DMS114 treated with DMSO at 0.1 percent for 48 hours (cell line): ENCODE measurements around the gene SNX17.

ENCODE experiments used
- DNase-seq: peaks from one replicate; lab custom pipeline; 2025; ENCODE audit not compliant: unreplicated experiment; lab: John Stamatoyannopoulos, UW

SNX17 gene

DNA sequence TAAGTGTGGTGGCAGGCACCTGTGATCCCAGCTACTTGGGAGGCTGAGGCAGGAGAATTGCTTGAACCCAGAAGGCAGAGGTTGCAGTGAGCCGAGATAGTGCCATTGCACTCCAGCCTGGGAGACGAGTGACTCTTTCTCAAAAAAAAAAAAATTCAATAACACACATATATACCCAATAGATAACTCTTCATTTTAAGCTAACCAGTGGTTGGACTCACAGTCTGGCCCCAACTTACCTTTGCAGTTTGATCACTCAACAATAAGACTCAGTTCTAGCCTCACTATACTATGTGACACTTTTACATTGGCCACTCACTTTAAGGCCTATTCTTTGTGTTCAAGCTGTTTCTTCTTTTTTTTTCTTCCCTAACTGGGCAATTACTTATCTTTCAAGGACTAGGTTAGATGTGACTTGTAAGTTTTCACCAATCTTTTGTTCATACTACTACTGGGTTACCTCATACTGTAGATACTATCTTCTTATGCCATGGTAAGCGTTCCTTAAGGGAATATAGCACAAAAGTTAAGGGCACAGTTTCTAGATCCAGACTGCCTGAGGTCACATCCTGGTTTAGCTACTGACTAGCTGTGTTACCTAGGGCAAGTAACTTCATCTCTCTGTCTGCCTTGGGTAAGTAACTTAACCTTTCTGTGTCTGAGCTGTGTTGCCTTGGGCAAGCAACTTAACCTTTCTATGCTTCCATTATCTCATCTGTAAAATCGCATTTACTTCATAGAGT, 7.6 kb upstream of the SNX17 start:
- DNase-seq, result no peak

GRCh38 chr2:27363933-27364332, 6.5 kb upstream of the SNX17 start:
- no peak for DNase-seq

DNA sequence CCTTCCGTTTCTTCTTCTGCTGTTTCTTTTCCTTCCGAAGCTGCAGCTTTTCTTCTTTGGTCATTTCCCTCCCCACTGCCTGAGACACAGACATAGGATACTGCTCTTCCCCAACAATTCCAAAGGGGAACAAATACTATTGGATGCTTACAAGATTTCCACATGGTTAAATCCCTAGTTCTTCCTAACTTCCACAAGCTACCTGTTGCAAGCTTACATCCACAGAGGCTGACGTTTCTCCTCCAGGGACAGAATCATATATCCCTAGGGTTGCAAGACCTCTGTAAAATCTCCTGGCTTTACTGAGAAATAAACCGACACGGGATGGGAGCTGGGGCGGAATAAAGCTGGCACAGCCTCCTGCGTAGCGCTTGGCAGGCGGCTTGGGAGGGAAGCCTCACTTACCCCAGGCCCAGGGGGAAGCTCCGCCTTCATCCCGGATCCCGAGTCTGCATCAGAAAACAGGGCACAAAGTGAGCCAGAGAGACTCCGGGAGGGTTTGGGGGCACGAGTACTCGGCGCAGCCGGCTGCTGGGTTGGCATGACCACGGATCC, 868 bp upstream of the SNX17 start:
- DNase-seq, result no peak

DNA sequence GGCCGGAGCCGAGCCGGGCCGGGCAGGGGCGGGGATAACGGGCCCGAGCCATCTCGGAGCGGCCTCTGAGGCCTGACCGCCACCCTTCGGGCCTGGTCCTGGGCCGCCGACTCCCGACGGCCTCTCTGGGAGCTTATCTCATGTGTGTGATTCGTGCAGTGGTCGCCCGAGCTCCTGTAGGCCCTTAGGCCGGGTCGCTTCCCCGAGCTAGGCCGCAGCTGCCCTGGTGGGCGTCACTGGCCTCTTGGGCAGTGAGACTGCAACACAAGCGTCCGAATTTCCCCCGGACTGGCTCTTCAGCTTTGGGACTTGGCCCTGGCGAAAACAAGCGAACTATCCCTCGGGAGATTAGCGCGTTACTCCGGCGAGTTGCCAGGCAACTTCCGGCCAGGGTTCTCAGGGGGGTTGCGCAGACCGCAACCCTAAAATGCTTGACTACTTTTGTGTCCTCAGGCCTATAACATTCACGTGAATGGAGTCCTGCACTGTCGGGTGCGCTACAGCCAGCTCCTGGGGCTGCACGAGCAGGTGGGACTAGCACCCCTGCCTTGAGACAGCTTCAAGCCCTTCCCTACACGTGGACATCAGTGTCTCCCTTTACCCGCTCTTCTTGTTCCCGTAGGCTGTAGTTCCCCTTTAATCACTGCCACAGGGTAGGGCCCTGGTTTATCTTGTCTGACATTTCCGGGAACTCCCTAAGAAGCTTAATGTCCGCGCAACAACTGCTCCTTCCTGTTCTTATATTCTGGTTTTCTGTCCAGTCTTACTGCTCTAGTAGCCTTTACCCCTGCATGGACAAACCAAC, 602 bp downstream of the SNX17 start:
- DNase-seq, result no peak

GRCh38 chr2:27372937-27373336, 2.5 kb downstream of the SNX17 start:
- DNase-seq, result no peak

- DNase-seq, result no peak
Measured at GRCh38 chr2:27373567-27373966, 3.2 kb downstream of the SNX17 start.

DNA sequence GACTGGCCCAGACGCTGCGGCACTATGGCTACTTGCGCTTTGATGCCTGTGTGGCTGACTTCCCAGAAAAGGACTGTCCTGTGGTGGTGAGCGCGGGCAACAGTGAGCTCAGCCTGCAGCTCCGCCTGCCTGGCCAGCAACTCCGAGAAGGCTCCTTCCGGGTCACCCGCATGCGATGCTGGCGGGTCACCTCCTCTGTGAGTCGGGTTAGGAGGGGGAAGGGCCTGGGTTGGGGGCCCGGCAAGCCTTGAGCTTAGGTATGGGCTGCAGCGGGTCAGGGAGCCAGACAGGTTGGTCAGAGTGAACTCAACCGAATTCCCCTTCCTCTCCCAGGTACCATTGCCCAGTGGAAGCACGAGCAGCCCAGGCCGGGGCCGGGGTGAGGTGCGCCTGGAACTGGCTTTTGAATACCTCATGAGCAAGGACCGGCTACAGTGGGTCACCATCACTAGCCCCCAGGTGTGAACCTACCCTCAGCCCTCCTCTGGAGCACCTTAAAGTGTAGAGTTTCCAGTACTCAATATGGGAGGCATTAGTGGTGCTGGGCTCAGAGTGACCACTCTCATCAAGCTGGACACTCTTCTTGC, 5.2 kb downstream of the SNX17 start:
- no peak for DNase-seq

DNA sequence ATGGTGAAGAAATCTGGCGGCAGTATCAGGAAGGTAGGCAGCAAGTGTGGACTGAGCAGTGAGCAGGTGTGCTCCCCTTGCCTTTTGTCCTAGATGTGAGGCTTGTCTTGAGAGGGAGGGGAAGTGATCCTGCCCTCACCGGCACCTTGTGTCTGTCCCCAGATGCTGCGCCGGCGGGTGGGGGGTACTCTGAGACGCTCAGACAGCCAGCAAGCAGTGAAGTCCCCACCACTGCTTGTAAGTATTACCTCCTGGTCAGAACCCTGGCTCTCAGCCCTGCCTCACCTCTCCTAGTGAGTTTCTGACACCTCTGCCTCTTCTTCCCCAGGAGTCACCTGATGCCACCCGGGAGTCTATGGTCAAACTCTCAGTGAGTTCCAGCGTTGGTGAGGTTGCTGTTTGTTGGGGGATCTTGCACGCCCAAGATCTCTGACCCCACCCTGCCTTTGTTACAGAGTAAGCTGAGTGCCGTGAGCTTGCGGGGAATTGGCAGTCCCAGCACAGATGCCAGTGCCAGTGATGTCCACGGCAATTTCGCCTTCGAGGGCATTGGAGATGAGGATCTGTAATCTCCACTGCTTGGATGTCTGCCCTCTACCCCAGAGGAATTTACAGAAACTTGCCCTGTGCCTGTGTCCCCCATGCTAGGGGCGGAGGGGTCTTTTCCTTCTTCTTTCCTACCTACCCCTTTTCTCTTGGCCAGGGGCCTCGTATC, 5.9 kb downstream of the SNX17 start:
- DNase-seq, result no peak

DNA sequence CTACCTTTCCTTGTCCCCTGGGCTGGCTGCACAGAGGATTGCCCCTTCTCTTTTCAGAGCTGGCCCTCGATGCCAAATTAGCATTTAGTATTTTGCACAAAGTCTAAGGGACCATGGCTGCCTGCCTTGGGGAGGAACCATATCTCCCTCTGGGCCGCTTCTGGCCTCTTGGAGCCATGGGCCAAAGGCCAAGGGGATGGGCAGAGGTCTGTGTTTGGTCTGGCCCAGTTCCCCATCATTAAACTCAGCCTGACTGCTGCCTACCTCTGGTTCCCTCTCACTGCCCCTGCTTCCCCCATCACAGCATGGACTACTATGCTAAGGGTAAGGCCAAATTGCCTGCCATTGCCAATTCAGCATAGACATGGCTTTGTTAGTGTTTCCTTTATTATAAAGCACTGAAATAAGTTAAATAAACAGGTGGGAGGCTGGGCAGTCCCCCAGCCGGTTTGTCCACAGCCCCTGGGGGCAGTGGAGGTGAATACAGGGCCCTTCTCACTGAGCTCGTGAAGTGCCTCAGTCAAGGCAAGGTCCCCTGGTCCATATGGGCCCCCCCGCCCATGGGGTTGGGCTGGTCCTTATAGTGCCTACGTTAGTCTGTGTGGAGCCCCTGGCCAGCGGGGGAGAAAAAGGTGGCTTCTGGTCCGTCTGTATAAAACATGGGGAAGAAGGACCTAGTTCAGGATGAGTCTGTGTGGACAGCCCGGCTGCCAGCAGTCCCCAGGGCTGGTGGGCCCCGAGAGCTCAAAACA, 6.6 kb downstream of the SNX17 start:
- no peak for DNase-seq

DNA sequence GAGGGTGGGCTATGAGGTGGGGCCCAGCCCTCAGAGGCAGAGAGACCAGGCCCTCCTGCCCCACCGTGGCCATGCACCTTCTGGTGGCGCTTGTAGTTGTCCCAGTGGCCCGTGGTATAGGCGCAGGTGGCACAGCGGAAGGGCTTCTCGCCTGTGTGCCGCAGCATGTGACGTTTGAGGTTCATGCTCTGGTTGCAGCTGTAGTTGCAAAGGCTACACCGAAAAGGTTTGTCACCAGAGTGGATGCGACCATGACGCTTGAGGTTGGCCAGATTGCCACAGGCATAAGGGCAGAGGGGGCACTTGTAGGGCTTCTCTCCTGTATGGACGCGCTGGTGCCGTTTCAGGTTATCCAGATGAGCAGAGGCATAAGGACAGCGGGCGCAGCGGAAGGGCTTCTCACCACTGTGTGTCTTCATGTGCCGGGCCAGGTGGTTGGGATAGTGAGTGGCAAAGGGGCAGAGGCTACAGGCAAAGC, 7.2 kb downstream of the SNX17 start:
- DNase-seq, result no peak

DNA sequence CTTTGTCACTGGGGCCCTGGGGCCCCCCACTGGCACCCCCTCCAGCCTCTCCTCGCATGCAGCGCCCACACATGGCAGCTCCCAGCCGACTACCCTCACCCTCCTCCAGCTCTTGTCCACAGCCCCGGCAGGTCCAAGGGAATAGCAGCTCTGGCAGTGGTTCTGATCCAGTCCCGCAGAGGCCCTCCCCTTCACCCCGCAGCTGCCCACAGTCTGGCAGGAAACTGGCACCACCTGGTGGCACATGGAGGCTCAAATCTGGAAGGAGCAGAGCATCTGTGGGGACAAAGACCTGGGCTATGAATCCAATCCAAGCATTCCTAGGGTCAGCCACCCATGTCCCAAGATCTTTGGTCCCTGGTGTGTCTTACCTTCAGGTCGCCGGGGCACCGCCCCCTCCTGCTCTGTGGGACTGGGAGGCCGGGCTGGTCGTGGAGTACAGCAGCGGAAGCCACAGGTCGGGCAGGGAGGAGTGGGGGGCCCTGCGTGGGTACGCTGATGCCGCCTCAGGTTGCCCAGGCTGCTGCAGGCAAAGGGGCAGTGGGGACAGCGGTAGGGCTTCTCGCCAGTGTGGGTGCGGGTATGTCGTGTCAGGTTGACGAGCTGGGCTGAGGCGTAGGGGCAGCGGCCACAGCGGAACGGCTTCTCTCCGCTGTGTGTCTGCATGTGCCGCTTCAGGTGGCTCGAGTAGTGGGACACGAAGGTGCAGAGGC, 7.8 kb downstream of the SNX17 start:
- peak; percentile 18 for DNase-seq

DNA sequence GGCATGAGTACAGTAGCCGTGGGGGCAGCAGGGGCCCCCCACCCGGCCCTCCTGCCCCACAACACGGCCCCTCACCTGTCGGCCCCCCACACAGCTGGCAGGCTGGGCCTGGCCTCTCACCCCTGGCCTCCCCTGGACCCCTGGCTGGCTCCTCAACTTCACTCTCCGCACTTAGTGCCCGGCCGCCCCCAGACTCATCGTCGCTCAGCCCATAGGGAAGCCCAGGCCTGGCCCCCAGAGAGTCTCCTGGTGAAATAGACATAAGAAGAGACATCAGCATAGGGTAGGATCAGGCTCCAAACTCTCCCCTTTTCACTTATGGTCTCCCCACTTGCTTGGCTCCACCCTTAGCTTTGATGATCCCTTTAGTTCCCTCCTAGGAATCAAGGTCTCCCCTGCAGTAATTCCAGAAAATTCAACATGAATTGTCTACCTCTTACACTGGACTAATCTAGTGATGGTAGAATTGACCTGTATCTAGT, 8.4 kb downstream of the SNX17 start:
- DNase-seq, result no peak

DNA sequence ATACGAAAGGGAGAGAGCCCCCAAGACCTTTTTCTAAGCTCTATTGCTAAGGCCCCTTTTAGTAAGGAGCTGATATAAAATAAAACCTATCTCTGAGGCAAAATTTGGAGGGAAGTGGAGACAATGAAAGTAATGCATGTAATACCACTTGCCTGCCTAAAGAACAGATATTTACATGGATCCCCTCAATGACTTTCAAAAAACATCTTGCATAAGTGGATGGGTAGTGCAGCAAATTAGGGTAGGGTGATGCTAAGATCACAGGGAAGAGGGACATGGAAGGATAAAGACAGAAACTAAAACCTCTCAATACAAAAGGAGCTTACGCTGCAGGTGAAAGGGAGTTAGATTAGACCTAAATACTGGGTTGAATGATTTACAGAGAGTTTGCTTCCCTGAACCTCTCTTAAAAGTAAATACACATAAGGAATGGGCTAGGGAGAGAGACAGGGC, 9.0 kb downstream of the SNX17 start:
- DNase-seq, result no peak

DNA sequence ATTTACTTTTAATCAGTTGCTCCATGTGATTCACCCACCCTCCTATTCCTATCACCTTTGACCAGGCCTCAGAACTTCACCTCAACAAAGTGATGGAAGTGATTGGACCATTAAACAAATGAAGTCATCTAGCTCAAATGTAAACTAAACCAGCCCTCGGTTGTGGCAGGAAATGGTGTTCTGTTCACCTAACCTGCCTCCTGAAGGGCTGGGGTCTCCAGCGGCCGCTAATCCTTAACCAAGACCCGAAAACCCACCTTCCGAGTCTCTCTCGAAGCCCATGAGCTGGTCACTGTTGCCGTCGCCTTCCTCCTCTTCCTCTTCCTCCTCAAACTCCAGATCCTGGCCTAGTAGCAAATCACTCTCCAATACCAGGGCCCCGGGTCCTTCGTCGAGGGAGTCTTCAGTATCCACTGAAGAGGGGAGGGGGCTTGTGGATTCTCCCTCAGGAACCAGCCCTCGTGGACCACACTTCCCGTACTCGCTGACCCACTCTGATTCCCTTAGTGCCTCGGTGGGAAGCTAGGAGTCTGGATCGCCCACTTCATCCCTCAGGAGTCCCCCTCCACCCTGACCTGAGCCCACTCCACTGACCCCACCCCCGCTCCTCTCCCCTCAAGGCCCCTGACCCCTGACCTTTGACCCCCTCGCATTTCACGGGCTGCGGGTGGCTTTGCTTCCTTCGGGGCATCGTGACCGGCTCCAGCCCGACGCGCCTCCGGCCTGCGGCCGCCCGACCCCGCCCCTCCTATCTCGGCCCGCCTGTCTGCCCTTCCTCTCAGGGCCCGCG, 9.6 kb downstream of the SNX17 start:
- no peak for DNase-seq

GRCh38 chr2:27380626-27381545, 10.5 kb downstream of the SNX17 start, which contains the start of gene ZNF513:
Gene ZNF513 (minus strand): TSS chr2:27380734. CDS start chr2:27380526, 208 bp downstream.
- peak; percentile 89 for DNase-seq

GRCh38 chr2:27381577-27382181, 11.3 kb downstream of the SNX17 start:
- DNase-seq, result no peak
